T follicular helper cell (primary cell): ENCODE measurements around the gene BNC2.

ENCODE experiments used
- DNase-seq: peaks from one replicate; pipeline ENCODE4 v3.0.0-alpha.2; 2020; ENCODE audit warnings: low read depth

The BNC2 gene

GRCh38 chr9:16417161-16417560 is 453.3 kb downstream of the BNC2 start:
- no peak for DNase-seq

- no peak for DNase-seq
Measured at GRCh38 chr9:16414451-16414850, 456.0 kb downstream of the BNC2 start.

- DNase-seq: no peak
Measured at GRCh38 chr9:16413509-16414016, 456.9 kb downstream of the BNC2 start.

- DNase-seq: no peak
Measured at GRCh38 chr9:16412740-16413139, 457.7 kb downstream of the BNC2 start.

- DNase-seq: no peak
Measured at GRCh38 chr9:16411311-16411710, 459.2 kb downstream of the BNC2 start.

- no peak for DNase-seq
Measured at GRCh38 chr9:16410601-16411280, 459.7 kb downstream of the BNC2 start.

GRCh38 chr9:16407617-16408016 is 462.9 kb downstream of the BNC2 start:
- DNase-seq: no peak

- no peak for DNase-seq
Measured at GRCh38 chr9:16406526-16407225, 463.8 kb downstream of the BNC2 start.

GRCh38 chr9:16405421-16405820 is 465.0 kb downstream of the BNC2 start:
- no peak for DNase-seq

GRCh38 chr9:16401701-16402100 is 468.8 kb downstream of the BNC2 start:
- DNase-seq: no peak

- no peak for DNase-seq
Measured at GRCh38 chr9:16398691-16399090, 471.8 kb downstream of the BNC2 start.

GRCh38 chr9:16396389-16396788 is 474.1 kb downstream of the BNC2 start:
- no peak for DNase-seq

- no peak for DNase-seq
Measured at GRCh38 chr9:16391369-16391768, 479.1 kb downstream of the BNC2 start.

- DNase-seq: no peak
Measured at GRCh38 chr9:16387382-16387781, 483.1 kb downstream of the BNC2 start.

- DNase-seq: no peak
Measured at GRCh38 chr9:16386827-16387077, 483.7 kb downstream of the BNC2 start.

GRCh38 chr9:16386007-16386826 is 484.3 kb downstream of the BNC2 start:
- DNase-seq: no peak

- DNase-seq: no peak
Measured at GRCh38 chr9:16385590-16385989, 484.9 kb downstream of the BNC2 start.

GRCh38 chr9:16384993-16385392 is 485.5 kb downstream of the BNC2 start:
- DNase-seq: no peak

GRCh38 chr9:16377311-16377710 is 493.2 kb downstream of the BNC2 start:
- DNase-seq: no peak

- no peak for DNase-seq
Measured at GRCh38 chr9:16371306-16371705, 499.2 kb downstream of the BNC2 start.

GRCh38 chr9:16370647-16371046 is 499.8 kb downstream of the BNC2 start:
- DNase-seq: no peak

GRCh38 chr9:16369427-16369826 is 501.0 kb downstream of the BNC2 start:
- DNase-seq: no peak
